NCI-H146 (cell line): ENCODE results near the gene SNX15.
"Not testable (repeated sequence)": the region's sequence is repeated elsewhere in the genome, so short reads cannot be mapped to it uniquely, and the experiment has no call there.

Experiments
- DNase-seq: peaks from one replicate; lab custom pipeline; 2025; lab: John Stamatoyannopoulos, UW

Gene SNX15

DNA sequence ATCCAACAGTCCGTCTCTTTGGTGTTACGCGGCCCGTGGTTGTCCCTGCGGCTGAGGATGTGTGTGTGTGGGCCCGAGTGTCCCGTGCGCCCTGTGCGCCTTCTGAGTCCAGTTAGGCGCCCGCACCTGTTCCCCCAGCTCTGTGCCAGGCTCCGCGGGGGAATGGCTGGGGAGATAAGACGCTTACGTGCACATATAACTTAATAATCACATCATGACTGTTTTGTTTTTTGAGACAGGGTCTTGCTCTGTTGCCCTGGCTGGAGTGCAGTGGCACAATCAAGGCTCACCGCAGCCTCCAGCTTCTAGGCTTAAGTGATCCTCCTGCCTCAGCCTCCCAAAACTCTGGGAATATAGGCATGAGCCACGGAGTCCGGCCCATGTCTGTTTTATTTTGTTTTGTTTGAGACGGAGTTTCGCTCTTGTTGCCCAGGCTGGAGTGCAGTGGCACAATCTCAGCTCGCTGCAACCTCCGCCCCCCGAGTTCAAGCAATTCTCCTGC, 12.5 kb upstream of the SNX15 start:
- DNase-seq, result peak; percentile 50

DNA sequence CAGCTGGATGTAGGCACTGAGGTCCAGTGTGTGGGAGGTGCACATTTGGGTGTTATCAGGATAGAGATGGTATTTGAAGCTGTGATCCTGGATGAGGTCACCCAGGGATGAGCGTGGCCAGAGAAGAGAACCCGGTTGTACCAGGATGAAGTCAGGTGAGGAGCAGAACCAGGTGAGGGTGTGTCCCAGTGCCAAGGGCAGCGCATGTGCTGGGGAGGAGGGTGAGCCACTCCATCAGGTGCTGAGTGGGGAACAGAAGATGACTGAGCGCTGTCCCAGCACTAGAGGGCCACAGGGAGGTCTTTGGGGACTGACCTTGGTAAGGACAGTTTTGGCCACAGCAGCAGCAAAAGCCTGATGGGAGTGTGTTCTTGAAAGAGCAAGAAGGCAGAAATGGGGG, 10.5 kb upstream of the SNX15 start:
- DNase-seq, result no peak

DNA sequence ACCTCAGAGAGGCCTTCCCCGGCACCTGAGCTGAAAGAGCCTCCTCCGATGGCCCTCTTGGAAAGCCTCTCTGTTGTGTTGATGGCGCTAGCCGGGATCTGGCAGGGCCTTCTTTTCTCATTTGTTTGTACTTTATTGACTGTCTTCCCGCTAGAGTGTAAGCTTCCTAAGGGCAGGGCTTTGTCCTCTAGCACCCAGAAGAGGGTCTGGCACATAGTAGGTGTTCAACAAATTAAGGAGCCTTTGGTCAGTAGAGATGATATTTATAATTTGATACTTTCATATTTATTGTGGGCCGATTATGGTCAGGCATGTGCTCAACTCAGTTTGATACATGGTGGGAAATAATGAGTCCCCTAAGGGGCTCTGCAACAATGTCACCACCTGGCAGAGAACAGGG, 9.3 kb upstream of the SNX15 start:
- DNase-seq, result no peak

DNA sequence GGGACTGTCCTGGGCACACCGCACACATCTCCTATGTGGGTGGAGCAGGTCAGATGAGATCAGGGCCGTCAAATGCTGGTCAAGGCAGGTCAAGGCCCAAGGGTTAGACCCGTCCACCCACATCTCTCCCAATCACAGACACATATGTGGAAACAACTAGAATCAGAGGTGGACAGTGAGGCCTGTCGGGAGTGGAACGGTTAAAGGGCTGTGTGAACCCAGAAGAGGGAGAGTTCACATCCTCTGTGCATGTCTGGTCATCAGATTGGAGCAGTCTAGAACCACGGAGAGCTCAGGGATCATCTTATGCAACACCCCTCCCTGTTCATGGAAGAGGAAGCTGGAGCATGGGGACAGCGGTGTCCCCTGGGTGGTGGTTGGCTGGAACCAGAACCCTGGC, 7.4 kb upstream of the SNX15 start:
- DNase-seq, result no peak

DNA sequence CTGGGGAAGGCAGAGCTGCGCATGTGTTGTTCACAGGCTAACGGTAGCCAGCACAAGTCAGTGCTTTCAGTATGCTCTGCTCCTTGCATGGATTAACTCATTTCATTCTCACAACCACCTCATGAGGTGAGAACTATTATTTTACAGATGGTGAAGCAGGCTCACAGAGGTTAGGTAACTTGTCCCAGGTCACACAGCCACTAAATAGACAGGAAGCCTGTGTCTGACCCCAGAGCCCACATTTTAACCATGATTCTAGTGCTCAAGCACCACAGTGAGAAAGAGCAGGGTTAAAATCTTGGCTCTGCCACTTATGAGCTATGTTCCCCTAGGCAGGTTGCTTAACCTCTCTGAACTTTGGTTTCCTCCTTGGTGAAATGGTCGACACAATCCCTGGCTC, 6.2 kb upstream of the SNX15 start:
- no peak for DNase-seq

GRCh38 chr11:65021509-65021908, 5.7 kb upstream of the SNX15 start:
- no peak for DNase-seq

GRCh38 chr11:65023502-65023901, 3.7 kb upstream of the SNX15 start:
- not testable (repeated sequence) for DNase-seq

DNA sequence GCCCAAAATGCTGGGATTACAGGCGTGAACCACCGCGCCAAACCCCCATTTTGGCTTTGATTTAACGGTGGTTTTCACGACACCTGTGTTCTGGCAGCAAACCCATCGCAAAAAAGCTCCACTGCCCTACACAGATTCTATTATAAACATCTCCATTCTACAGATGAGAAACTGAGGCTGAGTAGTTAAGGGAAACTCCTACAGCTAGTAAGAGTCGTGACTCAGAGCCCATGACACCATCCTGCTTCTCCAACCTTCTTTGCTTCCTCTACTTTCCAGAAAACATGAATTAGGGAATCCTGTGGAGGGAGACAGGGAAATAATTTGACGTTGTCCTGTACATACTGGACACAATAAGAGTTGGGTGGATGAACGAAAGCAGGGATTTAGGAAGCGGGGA, 429 bp upstream of the SNX15 start:
- no peak for DNase-seq

GRCh38 chr11:65032216-65032615, 5.0 kb downstream of the SNX15 start:
- DNase-seq, result no peak

DNA sequence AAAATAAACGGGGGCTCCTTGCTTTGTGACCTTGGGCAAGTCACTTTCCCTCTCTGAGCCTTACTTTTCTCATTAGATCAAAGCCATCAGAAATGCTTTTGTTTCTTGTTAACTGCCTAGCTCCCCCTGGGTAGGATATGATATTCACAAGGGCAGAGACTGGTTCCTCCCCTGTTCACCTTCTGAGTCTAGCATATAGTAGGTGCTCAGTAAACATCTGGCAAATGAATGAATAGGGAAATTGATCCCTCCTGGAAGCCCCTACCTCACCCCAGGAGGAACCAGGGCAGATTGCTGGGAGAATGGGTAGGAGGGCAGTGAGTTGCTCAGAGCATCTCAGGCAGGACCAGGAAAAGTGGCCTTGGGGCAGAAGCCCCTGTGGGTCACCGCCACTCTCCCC, 7.2 kb downstream of the SNX15 start:
- DNase-seq, result no peak

DNA sequence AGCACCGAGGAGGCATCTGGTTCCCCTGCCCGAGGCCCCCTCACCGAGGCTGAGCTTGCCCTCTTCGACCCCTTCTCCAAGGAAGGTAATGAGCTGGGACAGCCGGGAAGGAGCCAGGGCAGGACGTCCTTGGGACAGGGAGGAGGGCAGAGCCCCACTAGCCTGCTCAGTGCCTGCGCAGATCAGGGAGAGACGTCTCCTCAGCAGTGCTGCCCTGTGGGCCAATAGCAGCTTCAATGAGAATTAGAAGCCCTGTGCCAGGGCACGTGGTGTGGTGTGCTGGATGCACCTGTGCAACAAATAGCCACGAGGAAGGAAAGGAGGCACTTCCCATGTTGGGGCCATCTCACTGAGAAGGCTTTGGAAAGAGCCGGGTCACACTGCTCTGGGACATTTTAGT, 8.3 kb downstream of the SNX15 start:
- no peak for DNase-seq

DNA sequence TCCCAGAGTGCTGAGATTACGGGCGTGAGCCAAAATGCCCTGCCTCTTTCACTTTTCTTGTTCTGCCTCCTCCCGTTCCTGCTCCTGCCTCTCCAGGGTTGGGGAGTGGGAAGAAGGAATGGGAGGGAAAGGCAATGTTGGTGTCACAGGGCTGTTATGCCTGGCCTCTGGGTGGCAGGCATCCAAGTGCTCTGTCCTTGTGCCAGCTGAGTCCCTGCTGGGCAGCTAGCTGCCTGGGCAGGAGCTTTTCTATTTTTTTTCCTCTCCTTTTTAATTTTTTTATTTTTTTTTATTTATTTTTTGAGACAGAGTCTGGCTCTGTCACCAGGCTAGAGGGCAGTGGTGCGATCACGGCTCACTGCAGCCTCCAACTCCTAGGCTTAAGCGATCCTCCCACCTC, 9.7 kb downstream of the SNX15 start:
- no peak for DNase-seq

DNA sequence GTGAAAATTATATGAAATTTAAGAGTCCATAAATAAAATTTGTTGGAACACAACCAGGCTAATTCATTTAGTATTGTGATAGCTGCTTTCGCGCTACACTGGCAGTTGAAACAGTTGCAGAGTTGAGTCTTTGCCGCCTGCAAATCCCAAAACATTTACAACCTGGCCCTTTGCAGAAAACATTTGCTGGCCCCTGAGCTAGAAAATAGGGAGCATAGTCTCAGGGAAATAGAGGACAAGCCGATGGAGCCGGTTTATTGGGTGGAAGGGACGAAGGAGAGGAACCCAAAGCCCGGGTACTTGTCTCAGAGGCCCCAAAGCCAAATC, 13.2 kb downstream of the SNX15 start:
- DNase-seq, result no peak

GRCh38 chr11:65040847-65041622, 13.8 kb downstream of the SNX15 start, which contains the start of gene SAC3D1:
Gene SAC3D1 (plus strand): TSS chr11:65041210. CDS start chr11:65041293, 83 bp downstream.
- peak; percentile 98 for DNase-seq

GRCh38 chr11:65042891-65043290, 15.7 kb downstream of the SNX15 start:
- no peak for DNase-seq

GRCh38 chr11:65043881-65044501, 16.8 kb downstream of the SNX15 start:
- DNase-seq, result no peak

- DNase-seq, result no peak
Observed at GRCh38 chr11:65045061-65045460, 17.8 kb downstream of the SNX15 start.

- no peak for DNase-seq
Observed at GRCh38 chr11:65045728-65046127, 18.5 kb downstream of the SNX15 start.

- no peak for DNase-seq
Observed at GRCh38 chr11:65047581-65048422, 20.6 kb downstream of the SNX15 start.

- DNase-seq, result no peak
Observed at GRCh38 chr11:65051398-65051858, 24.2 kb downstream of the SNX15 start.

- DNase-seq, result no peak
Observed at GRCh38 chr11:65053827-65054508, 26.7 kb downstream of the SNX15 start.

- DNase-seq, result no peak
Observed at GRCh38 chr11:65055538-65055937, 28.3 kb downstream of the SNX15 start.
